Neural progenitor cell (in vitro differentiated cells): ENCODE results near the gene DTX1.

Source experiments
- EZH2 ChIP-seq: fragments of 200-600 bp; sonication (generic); IDR thresholded peaks from 2 replicates; pipeline ENCODE4 v1.6.1; 2017; ENCODE audit warnings: antibody characterized with exemption, mild to moderate bottlenecking, moderate library complexity
- EZH2phosphoT487 ChIP-seq: fragments of 200-600 bp; sonication (generic); IDR thresholded peaks from 2 replicates; pipeline ENCODE4 v1.6.1; 2017; ENCODE audit warnings: antibody characterized with exemption
- TF ChIP-seq, protein P1 (sequence below): fragments of 200-600 bp; sonication (generic); IDR thresholded peaks from 2 replicates; pipeline ENCODE4 v1.5.1; 2017; ENCODE audit warnings: antibody characterized with exemption, mild to moderate bottlenecking

DNA sequence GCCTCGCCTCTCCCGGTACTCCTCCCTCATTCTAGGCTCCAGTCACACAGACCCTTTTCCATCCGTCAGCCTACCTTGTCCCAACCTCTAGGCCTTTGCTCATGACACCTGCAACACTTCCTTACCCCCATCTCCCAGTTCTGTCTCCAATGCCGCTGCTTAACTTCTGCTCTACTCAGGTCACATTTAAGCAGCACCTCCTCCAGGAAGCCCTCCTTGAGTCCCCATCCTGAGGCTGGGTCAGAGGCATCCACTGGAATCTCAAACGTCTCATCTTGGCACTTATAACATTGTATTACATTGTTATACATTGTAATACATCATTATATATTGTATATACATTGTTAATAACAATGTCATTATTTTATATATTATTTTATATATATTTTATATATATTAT, 46.3 kb downstream of the DTX1 start:
- TF ChIP-seq, protein P1, sequence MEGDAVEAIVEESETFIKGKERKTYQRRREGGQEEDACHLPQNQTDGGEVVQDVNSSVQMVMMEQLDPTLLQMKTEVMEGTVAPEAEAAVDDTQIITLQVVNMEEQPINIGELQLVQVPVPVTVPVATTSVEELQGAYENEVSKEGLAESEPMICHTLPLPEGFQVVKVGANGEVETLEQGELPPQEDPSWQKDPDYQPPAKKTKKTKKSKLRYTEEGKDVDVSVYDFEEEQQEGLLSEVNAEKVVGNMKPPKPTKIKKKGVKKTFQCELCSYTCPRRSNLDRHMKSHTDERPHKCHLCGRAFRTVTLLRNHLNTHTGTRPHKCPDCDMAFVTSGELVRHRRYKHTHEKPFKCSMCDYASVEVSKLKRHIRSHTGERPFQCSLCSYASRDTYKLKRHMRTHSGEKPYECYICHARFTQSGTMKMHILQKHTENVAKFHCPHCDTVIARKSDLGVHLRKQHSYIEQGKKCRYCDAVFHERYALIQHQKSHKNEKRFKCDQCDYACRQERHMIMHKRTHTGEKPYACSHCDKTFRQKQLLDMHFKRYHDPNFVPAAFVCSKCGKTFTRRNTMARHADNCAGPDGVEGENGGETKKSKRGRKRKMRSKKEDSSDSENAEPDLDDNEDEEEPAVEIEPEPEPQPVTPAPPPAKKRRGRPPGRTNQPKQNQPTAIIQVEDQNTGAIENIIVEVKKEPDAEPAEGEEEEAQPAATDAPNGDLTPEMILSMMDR: no peak
- TF ChIP-seq EZH2phosphoT487 (no peak), EZH2 (no peak)
